Psoas muscle (tissue), 8 donors: Measurements from ENCODE around the gene MEF2A. TPM values are rescaled to one million over a fixed set of nuclear protein-coding genes. Genes with fewer than 3 reads are reported as not detected.

ENCODE experiments used
- ATAC-seq, 4 donors: fragments of 200-7000 bp; cut with Tn5 transposase; one replicate each; pipeline ENCODE4 v1.9.1; 2020; ENCODE audit warnings: moderate library complexity in 3 of 4, mild to moderate bottlenecking in 2 of 4
- DNase-seq, 2 donors: peaks; one replicate each; pipeline ENCODE4 v3.0.0-alpha.2; 2020
- H3K27ac ChIP-seq: fragments of 200-600 bp; one replicate; pipeline ENCODE4 v1.8.0; 2022
- H3K27me3 ChIP-seq, 3 donors: fragments of 200-600 bp in 1 of 3; one replicate each; pipeline versions ENCODE4 v1.6.1 to v1.8.0; 2013 to 2022; ENCODE audit warnings: low read length in 2 of 3, mild to moderate bottlenecking in 2 of 3, moderate library complexity in 1 of 3; ENCODE audit not compliant: insufficient read depth in 3 of 3
- H3K36me3 ChIP-seq, 2 donors: fragments of 200-600 bp in 1 of 2; one replicate each; pipeline versions ENCODE4 v1.6.1 to v1.8.0; 2013 to 2022; ENCODE audit warnings: low read depth in 1 of 2, mild to moderate bottlenecking in 1 of 2, moderate library complexity in 1 of 2; ENCODE audit not compliant: insufficient read depth in 1 of 2
- H3K4me1 ChIP-seq: fragments of 200-600 bp; one replicate; pipeline ENCODE4 v1.8.0; 2022
- H3K4me3 ChIP-seq: fragments of 200-600 bp; one replicate; pipeline ENCODE4 v1.8.0; 2022; ENCODE audit warnings: mild to moderate bottlenecking
- H3K9me3 ChIP-seq: fragments of 200-600 bp; one replicate; pipeline ENCODE4 v1.8.0; 2022
- WGBS, 3 donors: extraction: QIAGEN DNeasy Blood & Tissue Kit; methylation state at CpG; one replicate each; pipeline versions ENCODE4 v1.1.6 to v1.1.7; 2013; 5-methylcytosine and 5-hydroxymethylcytosine counted together
- intact Hi-C, 2 donors: fragments of 100-400 bp; cut with DNase I; formaldehyde crosslinking; loops; one replicate each; pipeline versions ENCODE4 v1.11.0 to v1.14.2; 2022
- polyA plus RNA-seq, 3 donors: library from polyadenylated mRNA; stranded (reverse); fragments of 200-250 nt; gene quantifications; one replicate each; pipeline ENCODE4 v1.2.3, GENCODE V29; 2013
- total RNA-seq, 4 donors: library from RNA; stranded (reverse); fragmentation: NEBNext Ultra II Directional in 2 of 4; extraction: Animal tissue kit (Norgen Biotek cat#: 25700) in 2 of 4; gene quantifications; one replicate each; pipeline versions ENCODE4 v1.2.1 to v1.2.4, GENCODE V29; 2021 to 2023
- TF ChIP-seq, protein P1 (sequence below): fragments of 200-600 bp; IDR thresholded peaks from one replicate; pipeline ENCODE4 v1.8.0; 2022; ENCODE audit warnings: antibody characterized with exemption
- donor health status: healthy with polysubstance abuse.
- donor health status: DM: no; HTN: no; CAD: no; lungs with moderate emphysema.
- donor health status: Bipolar disorder and iron deficiency.
- donor health status: healthy.
- donor health status: DM: yes; HTN: yes; CAD: no.
- donor health status: DM: no; HTN: no; CAD: no.
- donor health status: DM: no; HTN: no; CAD: no.
- donor health status: DM: yes; HTN: yes; CAD: no.

The MEF2A gene
- total and polyA plus RNA-seq, 7 donors: 17.1 to 92.6 (median 63.9) TPM

- H3K4me3 ChIP-seq: no peak overlapping the region
- ATAC-seq (no peak), DNase-seq (no peak)
- peaks cover 44% of the 10 kb centered on the region for H3K4me1 ChIP-seq
- TF ChIP-seq, protein P1, sequence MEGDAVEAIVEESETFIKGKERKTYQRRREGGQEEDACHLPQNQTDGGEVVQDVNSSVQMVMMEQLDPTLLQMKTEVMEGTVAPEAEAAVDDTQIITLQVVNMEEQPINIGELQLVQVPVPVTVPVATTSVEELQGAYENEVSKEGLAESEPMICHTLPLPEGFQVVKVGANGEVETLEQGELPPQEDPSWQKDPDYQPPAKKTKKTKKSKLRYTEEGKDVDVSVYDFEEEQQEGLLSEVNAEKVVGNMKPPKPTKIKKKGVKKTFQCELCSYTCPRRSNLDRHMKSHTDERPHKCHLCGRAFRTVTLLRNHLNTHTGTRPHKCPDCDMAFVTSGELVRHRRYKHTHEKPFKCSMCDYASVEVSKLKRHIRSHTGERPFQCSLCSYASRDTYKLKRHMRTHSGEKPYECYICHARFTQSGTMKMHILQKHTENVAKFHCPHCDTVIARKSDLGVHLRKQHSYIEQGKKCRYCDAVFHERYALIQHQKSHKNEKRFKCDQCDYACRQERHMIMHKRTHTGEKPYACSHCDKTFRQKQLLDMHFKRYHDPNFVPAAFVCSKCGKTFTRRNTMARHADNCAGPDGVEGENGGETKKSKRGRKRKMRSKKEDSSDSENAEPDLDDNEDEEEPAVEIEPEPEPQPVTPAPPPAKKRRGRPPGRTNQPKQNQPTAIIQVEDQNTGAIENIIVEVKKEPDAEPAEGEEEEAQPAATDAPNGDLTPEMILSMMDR: no peak
- H3K27me3 ChIP-seq: no peaks in the 10 kb centered on the region
- H3K27ac ChIP-seq: no peak overlapping the region
- no peaks in the 10 kb centered on the region for H3K9me3 ChIP-seq
- intact Hi-C loops: loop anchor here in 1 of 2 donors (10.0 kb wide), 1 partner anchor 61 kb away; no protein-coding TSS in a partner anchor
- peaks cover 0 to 17% of the 10 kb centered on the region in 2 donors for H3K36me3 ChIP-seq
- 96 to 100% (median 99%) methylated on average over 2 of the region's 2 CpGs for WGBS, 3 donors
These were observed 67.9 kb downstream of the MEF2A start for GRCh38 chr15:99633655-99634054.

GRCh38 chr15:99634576-99634975, 68.8 kb downstream of the MEF2A start:
- no peak for DNase-seq
- WGBS, 3 donors: 47 to 60% (median 49%) methylated on average over 3 of the region's 3 CpGs
- Histone ChIP-seq H3K9me3 (no peaks in the 10 kb centered on the region), H3K36me3 (peaks cover 0 to 17% of the 10 kb centered on the region in 2 donors), H3K27me3 (no peaks in the 10 kb centered on the region), H3K4me1 (peaks cover 47% of the 10 kb centered on the region), H3K4me3 (no peak overlapping the region), H3K27ac (no peak overlapping the region)
- ATAC-seq: no peak
- TF ChIP-seq, protein P1: no peak
- intact Hi-C loops: loop anchor here in 1 of 2 donors (10.0 kb wide), 1 partner anchor 60 kb away; no protein-coding TSS in a partner anchor

DNA sequence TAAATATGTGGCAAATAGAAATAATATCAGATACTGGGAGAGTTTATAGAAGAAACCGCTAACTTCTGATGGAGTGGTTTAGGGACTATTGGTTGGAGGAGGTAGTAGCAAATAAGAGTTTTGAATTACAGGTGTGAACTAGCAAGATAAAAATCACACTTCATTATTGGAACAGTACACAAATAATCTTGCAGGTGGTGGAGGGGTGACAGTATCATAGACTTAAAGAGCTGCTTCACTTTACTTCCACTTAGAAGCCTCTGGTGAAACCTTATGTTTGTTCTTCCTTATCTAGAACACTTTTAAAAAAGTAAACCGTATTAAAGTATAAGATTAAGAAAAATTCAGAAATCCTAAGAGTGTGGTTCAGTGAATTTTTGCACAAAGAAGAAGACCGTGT, 69.4 kb downstream of the MEF2A start:
- no peaks in the 10 kb centered on the region for H3K9me3 ChIP-seq
- TF ChIP-seq, protein P1: no peak
- WGBS, 3 donors: 97 to 99% (median 99%) methylated on average over 3 of the region's 3 CpGs
- H3K36me3 ChIP-seq: peaks cover 0 to 17% of the 10 kb centered on the region in 2 donors
- no peak overlapping the region for H3K27ac ChIP-seq
- H3K4me3 ChIP-seq: no peak overlapping the region
- H3K27me3 ChIP-seq: no peaks in the 10 kb centered on the region
- ATAC-seq: no peak
- H3K4me1 ChIP-seq: peaks cover 46% of the 10 kb centered on the region
- DNase-seq: no peak
- intact Hi-C loops: loop anchor here in 1 of 2 donors (10.0 kb wide), 1 partner anchor 60 kb away; no protein-coding TSS in a partner anchor

DNA sequence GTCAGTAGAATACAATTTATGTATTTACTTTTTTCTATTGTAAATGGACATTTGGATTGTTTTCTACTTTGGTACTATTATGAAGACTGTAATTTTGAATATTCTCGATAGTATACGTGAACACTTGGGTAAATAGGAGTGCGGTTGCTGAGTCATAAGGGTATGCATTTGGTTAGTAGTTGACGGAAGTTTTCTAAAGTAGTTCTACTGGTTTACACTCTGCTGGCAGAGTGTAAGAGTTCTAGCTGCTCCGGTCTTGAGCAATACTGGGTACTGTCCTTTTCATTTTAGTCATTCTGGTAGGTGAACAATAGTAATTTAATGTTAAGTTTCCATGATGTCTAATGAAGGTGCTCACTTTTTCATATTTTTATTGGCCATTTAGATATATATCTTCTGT, 70.0 kb downstream of the MEF2A start:
- H3K27ac ChIP-seq: no peak overlapping the region
- TF ChIP-seq, protein P1: no peak
- intact Hi-C loops: loop anchor here in 1 of 2 donors (10.0 kb wide), 1 partner anchor 59 kb away; no protein-coding TSS in a partner anchor
- ATAC-seq (peak in 3 of 4 donors; percentile 41 to 53 (median 51)), DNase-seq (no peak)
- peaks cover 40% of the 10 kb centered on the region for H3K4me1 ChIP-seq
- 93 to 99% (median 96%) methylated on average over 5 of the region's 5 CpGs for WGBS, 3 donors
- no peaks in the 10 kb centered on the region for H3K9me3 ChIP-seq
- no peaks in the 10 kb centered on the region for H3K27me3 ChIP-seq
- peaks cover 0 to 20% of the 10 kb centered on the region in 2 donors for H3K36me3 ChIP-seq
- no peak overlapping the region for H3K4me3 ChIP-seq
